Transverse colon (tissue), 4 donors: ENCODE data around the gene AMIGO3. TPM values are rescaled to one million over a fixed set of nuclear protein-coding genes. Genes with fewer than 3 reads are reported as not detected.

Experiments used
- DNase-seq: peaks from one replicate; pipeline ENCODE4 v3.0.0-alpha.2; 2019
- H3K27ac ChIP-seq, 4 donors: fragments of 200-600 bp; sonication (generic); 2 replicates each; pipeline ENCODE4 v1.5.1; 2016 to 2018; ENCODE audit warnings: inconsistent platforms in 4 of 4
- H3K27me3 ChIP-seq: fragments of 200-600 bp; sonication (generic); 2 replicates; pipeline ENCODE4 v1.5.1; 2017; ENCODE audit warnings: inconsistent platforms
- H3K36me3 ChIP-seq, 4 donors: fragments of 200-600 bp; sonication (generic); 2 replicates each; pipeline ENCODE4 v1.5.1; 2017 to 2019; ENCODE audit warnings: inconsistent platforms in 4 of 4
- H3K4me1 ChIP-seq, 4 donors: fragments of 200-600 bp; sonication (generic); 2 replicates each; pipeline ENCODE4 v1.5.1; 2017 to 2020; ENCODE audit warnings: inconsistent platforms in 4 of 4
- H3K4me3 ChIP-seq, 4 donors: fragments of 200-600 bp; sonication (generic); 1 replicate in 1 of 4; 2 replicates in 3 of 4; pipeline versions ENCODE4 v1.5.1 to v1.6.1; 2017 to 2019; ENCODE audit warnings: inconsistent platforms in 4 of 4
- H3K9me3 ChIP-seq, 2 donors: fragments of 200-600 bp; sonication (generic); 2 replicates each; pipeline ENCODE4 v1.5.1; 2017 to 2019; ENCODE audit warnings: inconsistent platforms in 2 of 2
- EP300 ChIP-seq: sonication (generic); formaldehyde crosslinking; IDR thresholded peaks from one replicate; pipeline ENCODE4 v1.6.1; 2017; ENCODE audit warnings: antibody characterized with exemption, low read depth
- POLR2A ChIP-seq: fragments of 450-650 bp; IDR thresholded peaks from one replicate; pipeline ENCODE4 v1.6.1; 2016; ENCODE audit warnings: antibody characterized with exemption, mild to moderate bottlenecking, moderate library complexity
- POLR2AphosphoS5 ChIP-seq, 3 donors: sonication (generic); formaldehyde crosslinking; IDR thresholded peaks; one replicate each; pipeline ENCODE4 v1.6.1; 2016; ENCODE audit warnings: antibody characterized with exemption in 3 of 3
- WGBS, 2 donors: methylation state at CpG; one replicate each; pipeline ENCODE4 v1.1.5; 2018; ENCODE audit warnings: low coverage in 1 of 2; 5-methylcytosine and 5-hydroxymethylcytosine counted together
- in situ Hi-C, 4 donors: fragments of 200-750 bp; cut with MboI; loops; one replicate each; pipeline versions ENCODE4 v1.15.0 to v1.15.1; 2017; ENCODE audit warnings: low sequenced_read_pairs in 3 of 4, low pct_ligation_motif_present in 1 of 4, low pct_unique_long_range_greater_than_20kb in 1 of 4
- intact Hi-C: fragments of 100-400 bp; cut with DNase I; formaldehyde crosslinking; loops from one replicate; pipeline ENCODE4 v1.15.1; 2023; ENCODE audit warnings: low total_unique reads
- total RNA-seq, 4 donors: library from RNA; depleted of rRNA; stranded (reverse); fragments of >200 nt; gene quantifications; one replicate each; pipeline ENCODE4 v1.1.0, GENCODE V29; 2016
- TF ChIP-seq, protein P1 (sequence below), 5 experiments: fragments of 200-600 bp in 3 of 5; fragments of 450-650 bp in 2 of 5; sonication (generic) in 3 of 5; IDR thresholded peaks; 1 replicate in 2 of 5; 2 replicates in 3 of 5; pipeline ENCODE4 v1.5.1; 2016 to 2017; ENCODE audit warnings: antibody characterized with exemption in 5 of 5, inconsistent platforms in 3 of 5, mild to moderate bottlenecking in 2 of 5, moderate library complexity in 1 of 5

The AMIGO3 gene
- total RNA-seq, 4 donors from 2014 or later, result 0.68 to 0.79 TPM; not detected in 2

GRCh38 chr3:49715611-49716121, 3.8 kb downstream of the AMIGO3 start:
- WGBS, 2 donors, result 92 to 93% methylated on average over 2 to 13 of the region's 13 CpGs
- H3K4me1 ChIP-seq, result peaks cover 7 to 17% (median 14%) of the 10 kb centered on the region in 4 donors
- TF ChIP-seq, protein P1, sequence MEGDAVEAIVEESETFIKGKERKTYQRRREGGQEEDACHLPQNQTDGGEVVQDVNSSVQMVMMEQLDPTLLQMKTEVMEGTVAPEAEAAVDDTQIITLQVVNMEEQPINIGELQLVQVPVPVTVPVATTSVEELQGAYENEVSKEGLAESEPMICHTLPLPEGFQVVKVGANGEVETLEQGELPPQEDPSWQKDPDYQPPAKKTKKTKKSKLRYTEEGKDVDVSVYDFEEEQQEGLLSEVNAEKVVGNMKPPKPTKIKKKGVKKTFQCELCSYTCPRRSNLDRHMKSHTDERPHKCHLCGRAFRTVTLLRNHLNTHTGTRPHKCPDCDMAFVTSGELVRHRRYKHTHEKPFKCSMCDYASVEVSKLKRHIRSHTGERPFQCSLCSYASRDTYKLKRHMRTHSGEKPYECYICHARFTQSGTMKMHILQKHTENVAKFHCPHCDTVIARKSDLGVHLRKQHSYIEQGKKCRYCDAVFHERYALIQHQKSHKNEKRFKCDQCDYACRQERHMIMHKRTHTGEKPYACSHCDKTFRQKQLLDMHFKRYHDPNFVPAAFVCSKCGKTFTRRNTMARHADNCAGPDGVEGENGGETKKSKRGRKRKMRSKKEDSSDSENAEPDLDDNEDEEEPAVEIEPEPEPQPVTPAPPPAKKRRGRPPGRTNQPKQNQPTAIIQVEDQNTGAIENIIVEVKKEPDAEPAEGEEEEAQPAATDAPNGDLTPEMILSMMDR (IDR thresholded peaks at IDR 0.05), result no peak
- TF ChIP-seq EP300 (no peak), POLR2AphosphoS5 (IDR thresholded peaks at IDR 0.05) (no peak), POLR2A (no peak)
- intact Hi-C loops, result no loop called here
- H3K4me3 ChIP-seq, result no peak overlapping the region
- no peak overlapping the region for H3K27ac ChIP-seq
- DNase-seq, result no peak
- no peaks in the 10 kb centered on the region for H3K27me3 ChIP-seq
- no peaks in the 10 kb centered on the region for H3K36me3 ChIP-seq
- in situ Hi-C loops, result no loop called here
- H3K9me3 ChIP-seq, result no peaks in the 10 kb centered on the region

- intact Hi-C loops (no loop called here), in situ Hi-C loops (no loop called here)
- 91% methylated on average over 13 of the region's 13 CpGs; no CpG with 5 or more reads in 1 of the 2 donors for WGBS, 2 donors
- H3K4me3 ChIP-seq, result no peak overlapping the region
- no peak for DNase-seq
- TF ChIP-seq POLR2AphosphoS5 (IDR thresholded peaks at IDR 0.05) (no peak), EP300 (no peak), POLR2A (no peak)
- TF ChIP-seq, protein P1 (IDR thresholded peaks at IDR 0.05), result no peak
- no peaks in the 10 kb centered on the region for H3K27me3 ChIP-seq
- peaks cover 7 to 15% (median 13%) of the 10 kb centered on the region in 4 donors for H3K4me1 ChIP-seq
- no peaks in the 10 kb centered on the region for H3K36me3 ChIP-seq
- no peaks in the 10 kb centered on the region for H3K9me3 ChIP-seq
- H3K27ac ChIP-seq, result no peak overlapping the region
Observed at GRCh38 chr3:49714728-49715550, 4.5 kb downstream of the AMIGO3 start.

- WGBS, 2 donors, result 93% methylated on average over 25 of the region's 25 CpGs; no CpG with 5 or more reads in 1 of the 2 donors
- Histone ChIP-seq H3K27me3 (no peaks in the 10 kb centered on the region), H3K36me3 (no peaks in the 10 kb centered on the region), H3K4me1 (peaks cover 2 to 4% (median 2%) of the 10 kb centered on the region in 4 donors), H3K27ac (no peak overlapping the region), H3K9me3 (no peaks in the 10 kb centered on the region), H3K4me3 (no peak overlapping the region)
- TF ChIP-seq POLR2A, result no peak
- no peak for TF ChIP-seq EP300
- TF ChIP-seq, protein P1 (IDR thresholded peaks at IDR 0.05), result no peak
- no peak for TF ChIP-seq POLR2AphosphoS5 (IDR thresholded peaks at IDR 0.05)
- in situ Hi-C loops (no loop called here), intact Hi-C loops (no loop called here)
- DNase-seq, result no peak
Observed at GRCh38 chr3:49713336-49714105, 6.0 kb downstream of the AMIGO3 start.
